Panc1 (cell line): ENCODE data around the gene KLK13. TPM values are rescaled to one million over a fixed set of nuclear protein-coding genes. Genes with fewer than 3 reads are reported as not detected.

Source experiments
- ATAC-seq: fragments of 200-7000 bp; cut with Tn5 transposase; 2 replicates; pipeline ENCODE4 v1.9.1; 2020; ENCODE audit warnings: mild to moderate bottlenecking, moderate library complexity
- BruUV-seq: library from RNA; stranded (reverse); fragments of 400-500 nt; replicated peaks from 2 replicates; lab custom pipeline; 2021; lab: Mats Ljungman, UMichigan
- CTCF ChIA-PET: fragments of 300-600 bp; sonication (Branson Sonifier 250); formaldehyde crosslinking; loops from one replicate; lab custom pipeline; 2022; ENCODE audit warnings: antibody characterized with exemption; lab: Charles Lee
- POLR2A ChIA-PET: fragments of 300-600 bp; sonication (Branson Sonifier 250); formaldehyde crosslinking; loops from one replicate; lab custom pipeline; 2022; ENCODE audit warnings: antibody characterized with exemption; lab: Charles Lee
- DNase-seq: peaks from one replicate; pipeline ENCODE4 v3.0.0-alpha.2; 2010; ENCODE audit warnings: low read depth, low spot score
- H3K27ac ChIP-seq: 2 replicates; pipeline ENCODE4 v1.5.1; 2011; ENCODE audit warnings: mild to moderate bottlenecking, low read length, inconsistent platforms
- H3K27me3 ChIP-seq: fragments of 200-500 bp; sonication (Bioruptor generic); 2 replicates; pipeline ENCODE4 v1.6.0; 2014; ENCODE audit warnings: low read length, inconsistent platforms; ENCODE audit not compliant: control insufficient read depth, insufficient read depth
- H3K36me3 ChIP-seq: fragments of 200-500 bp; sonication (Bioruptor generic); 2 replicates; pipeline ENCODE4 v1.5.1; 2014; ENCODE audit warnings: inconsistent platforms, mild to moderate bottlenecking, low read length, moderate library complexity; ENCODE audit not compliant: control insufficient read depth, insufficient read depth
- H3K4me1 ChIP-seq: 2 replicates; pipeline ENCODE4 v1.5.1; 2011; ENCODE audit warnings: inconsistent platforms, mild to moderate bottlenecking, low read length, moderate library complexity; ENCODE audit not compliant: control insufficient read depth, insufficient read depth
- H3K4me3 ChIP-seq, 2 experiments: 2 replicates each; pipeline ENCODE4 v1.5.1; 2011 to 2012; ENCODE audit warnings: low read depth in 2 of 2, low read length in 2 of 2, mild to moderate bottlenecking in 2 of 2, inconsistent platforms in 1 of 2, moderate library complexity in 1 of 2
- H3K9me3 ChIP-seq: fragments of 200-500 bp; sonication (Bioruptor generic); 2 replicates; pipeline ENCODE4 v1.5.1; 2014; ENCODE audit warnings: low read depth, mild to moderate bottlenecking, inconsistent platforms, low read length, moderate library complexity; ENCODE audit not compliant: control insufficient read depth, insufficient read depth
- CTCF ChIP-seq: fragments of 450-650 bp; IDR thresholded peaks from 2 replicates; pipeline ENCODE4 v1.5.1; 2017; ENCODE audit warnings: mild to moderate bottlenecking
- POLR2AphosphoS5 ChIP-seq: IDR thresholded peaks from 2 replicates; pipeline ENCODE4 v1.6.1; 2012; ENCODE audit warnings: mild to moderate bottlenecking, low read depth, low read length, moderate library complexity
- REST ChIP-seq, 2 experiments: IDR thresholded peaks; 2 replicates each; pipeline ENCODE4 v1.6.1; 2011 to 2012; ENCODE audit warnings: low read depth in 2 of 2, control low read depth in 1 of 2, low read length in 1 of 2, mild to moderate bottlenecking in 1 of 2, moderate library complexity in 1 of 2; ENCODE audit not compliant: insufficient read depth in 1 of 2
- SIN3A ChIP-seq: IDR thresholded peaks from 2 replicates; pipeline ENCODE4 v1.6.1; 2012; ENCODE audit warnings: low read depth, mild to moderate bottlenecking, low read length, moderate library complexity, borderline replicate concordance; ENCODE audit not compliant: insufficient read depth
- TCF7L2 ChIP-seq: IDR thresholded peaks from 2 replicates; pipeline ENCODE4 v1.6.1; 2011; ENCODE audit warnings: mild to moderate bottlenecking, low read depth, low read length, inconsistent platforms
- in situ Hi-C: cut with HindIII; loops from 2 replicates; pipeline ENCODE4 v1.10.0; 2016; ENCODE audit warnings: low sequenced_read_pairs, low pct_unique_long_range_greater_than_20kb
- intact Hi-C: fragments of 100-400 bp; cut with micrococcal nuclease; formaldehyde crosslinking; loops from one replicate; pipeline ENCODE4 v1.10.0; 2022; ENCODE audit not compliant: unreplicated experiment
- total RNA-seq: library from RNA; stranded (reverse); gene quantifications from one replicate; pipeline ENCODE4 v1.2.1, GENCODE V29; 2021; ENCODE audit not compliant: unreplicated experiment

KLK13 gene
- total RNA-seq, 1 experiment from 2014 or later = not detected

- ATAC-seq (peak; percentile 85), DNase-seq (no peak)
- POLR2A ChIA-PET = no interaction called here
- H3K27me3 ChIP-seq = peaks cover 2% of the 10 kb centered on the region; the same call in 1 of the 2 replicates
- intact Hi-C loops = no loop called here
- CTCF ChIA-PET = interaction anchor here (0.5 to 2.3 kb wide), 3 partner anchors 70 to 174 kb away, joined by 3 to 15 read pairs (median 4); no protein-coding TSS in a partner anchor
- no peak for TF ChIP-seq SIN3A
- no peak for TF ChIP-seq REST (IDR thresholded peaks at IDR 0.05; ENCODE audit: insufficient read depth in 1 of 2, low read depth in 2 of 2, low read length in 1 of 2)
- no peak for TF ChIP-seq POLR2AphosphoS5
- TF ChIP-seq CTCF = peak; percentile 89
- TF ChIP-seq TCF7L2 = no peak
- no peak overlapping the region for H3K27ac ChIP-seq
- H3K36me3 ChIP-seq = no peaks in the 10 kb centered on the region; the same call in 1 of the 2 replicates
- H3K4me1 ChIP-seq = peaks cover 3% of the 10 kb centered on the region
- in situ Hi-C loops = no loop called here
- H3K4me3 ChIP-seq = peak overlapping the region; percentile 33 to 53
- no TSS peak for BruUV-seq
- no peaks in the 10 kb centered on the region for H3K9me3 ChIP-seq
Observed at GRCh38 chr19:51016798-51017683, 47.9 kb downstream of the KLK13 start.

GRCh38 chr19:51015691-51016267 is 49.1 kb downstream of the KLK13 start:
- BruUV-seq = no TSS peak
- Histone ChIP-seq H3K36me3 (no peaks in the 10 kb centered on the region; the same call in 1 of the 2 replicates), H3K9me3 (no peaks in the 10 kb centered on the region), H3K27ac (no peak overlapping the region), H3K27me3 (peaks cover 2% of the 10 kb centered on the region; the same call in 1 of the 2 replicates), H3K4me3 (no peak overlapping the region), H3K4me1 (no peaks in the 10 kb centered on the region; the same call in 1 of the 2 replicates)
- DNase-seq (no peak), ATAC-seq (no peak)
- POLR2A ChIA-PET = interaction anchor here (0.6 kb wide), 1 partner anchor 120 kb away, joined by 4 read pairs; no protein-coding TSS in a partner anchor
- TF ChIP-seq REST (IDR thresholded peaks at IDR 0.05; ENCODE audit: insufficient read depth in 1 of 2, low read depth in 2 of 2, low read length in 1 of 2) = no peak
- CTCF ChIA-PET = interaction anchor here (2.3 kb wide), 1 partner anchor 87 kb away, joined by 15 read pairs; no protein-coding TSS in a partner anchor
- in situ Hi-C loops = no loop called here
- intact Hi-C loops = loop anchor here (2.0 kb wide), 1 partner anchor 85 kb away; no protein-coding TSS in a partner anchor
